Ishikawa (cell line): ENCODE results near the gene RABGAP1L.

Source experiments
- EP300 ChIP-seq: IDR thresholded peaks from 2 replicates; pipeline ENCODE4 v1.6.1; 2012; ENCODE audit warnings: borderline replicate concordance
- MAX ChIP-seq: IDR thresholded peaks from 2 replicates; pipeline ENCODE4 v1.6.1; 2012
- RAD21 ChIP-seq: IDR thresholded peaks from 2 replicates; pipeline ENCODE4 v1.6.1; 2012; ENCODE audit warnings: low read depth
- REST ChIP-seq: IDR thresholded peaks from 2 replicates; pipeline ENCODE4 v1.6.1; 2012; ENCODE audit warnings: low read depth, mild to moderate bottlenecking
- YY1 ChIP-seq: IDR thresholded peaks from 2 replicates; pipeline ENCODE4 v1.6.1; 2012; ENCODE audit warnings: low read depth
- ZBTB7A ChIP-seq: IDR thresholded peaks from 2 replicates; pipeline ENCODE4 v1.6.1; 2012; ENCODE audit warnings: low read depth

- TF ChIP-seq RAD21 (no peak), REST (no peak), MAX (no peak), EP300 (no peak), YY1 (no peak), ZBTB7A (no peak)
These were observed 7.4 kb downstream of the RABGAP1L start for GRCh38 chr1:174166530-174167264.
